Mesenchymal stem cell (in vitro differentiated cells and primary cell): ENCODE results near the gene TTLL8.
A peak's percentile ranks its signal among the peaks of the same experiment; 100 is the strongest.

Experiments
- DNase-seq: peaks from one replicate; pipeline ENCODE4 v3.0.0-alpha.2; 2013
- H2AFZ ChIP-seq: one replicate; pipeline ENCODE4 v1.6.1; 2013; ENCODE audit warnings: low read depth, mild to moderate bottlenecking, control low read depth, inconsistent platforms, low read length, moderate library complexity
- H2AK5ac ChIP-seq: 2 replicates; pipeline ENCODE4 v1.6.1; 2013; ENCODE audit warnings: low read length, moderate library complexity, mild to moderate bottlenecking, inconsistent platforms; ENCODE audit not compliant: severe bottlenecking
- H2BK120ac ChIP-seq: one replicate; pipeline ENCODE4 v1.6.1; 2013; ENCODE audit warnings: low read depth, mild to moderate bottlenecking, inconsistent platforms, low read length, moderate library complexity
- H2BK12ac ChIP-seq, 2 experiments: one replicate each; pipeline ENCODE4 v1.6.1; 2013; ENCODE audit warnings: inconsistent platforms in 2 of 2, low read length in 2 of 2, mild to moderate bottlenecking in 2 of 2, moderate library complexity in 2 of 2, control low read depth in 1 of 2
- H2BK15ac ChIP-seq: one replicate; pipeline ENCODE4 v1.6.1; 2013; ENCODE audit warnings: mild to moderate bottlenecking, low read depth, inconsistent platforms; ENCODE audit not compliant: poor library complexity, severe bottlenecking
- H2BK5ac ChIP-seq: 2 replicates; pipeline ENCODE4 v1.6.1; 2013; ENCODE audit warnings: low read depth, mild to moderate bottlenecking, low read length, control low read depth, inconsistent platforms; ENCODE audit not compliant: poor library complexity, severe bottlenecking
- H3K14ac ChIP-seq, 2 experiments: one replicate each; pipeline ENCODE4 v1.6.1; 2013; ENCODE audit warnings: inconsistent platforms in 2 of 2, low read length in 2 of 2, control low read depth in 1 of 2, mild to moderate bottlenecking in 1 of 2, moderate library complexity in 1 of 2
- H3K18ac ChIP-seq, 2 experiments: one replicate each; pipeline ENCODE4 v1.6.1; 2013; ENCODE audit warnings: inconsistent platforms in 2 of 2, low read length in 2 of 2, control low read depth in 1 of 2, low read depth in 1 of 2, mild to moderate bottlenecking in 1 of 2
- H3K23ac ChIP-seq, 2 experiments: one replicate each; pipeline ENCODE4 v1.6.1; 2013; ENCODE audit warnings: inconsistent platforms in 2 of 2, low read length in 2 of 2, mild to moderate bottlenecking in 2 of 2, moderate library complexity in 2 of 2, control low read depth in 1 of 2
- H3K27ac ChIP-seq: 2 replicates; pipeline ENCODE4 v1.5.1; 2013; ENCODE audit warnings: mild to moderate bottlenecking, moderate library complexity, low read length, control low read depth, inconsistent platforms; ENCODE audit not compliant: poor library complexity, severe bottlenecking
- H3K27me3 ChIP-seq, 2 experiments: 2 replicates each; pipeline versions ENCODE4 v1.6.1 to v1.7.0; 2013; ENCODE audit warnings: low read length in 2 of 2, mild to moderate bottlenecking in 2 of 2, moderate library complexity in 2 of 2, control low read depth in 1 of 2, inconsistent platforms in 1 of 2; ENCODE audit not compliant: control insufficient read depth in 1 of 2, insufficient read depth in 1 of 2
- H3K36me3 ChIP-seq, 2 experiments: 2 replicates each; pipeline versions ENCODE4 v1.6.1 to v1.7.0; 2013; ENCODE audit warnings: low read length in 2 of 2, control low read depth in 1 of 2, inconsistent platforms in 1 of 2, low read depth in 1 of 2, mild to moderate bottlenecking in 1 of 2; ENCODE audit not compliant: insufficient read depth in 2 of 2, control insufficient read depth in 1 of 2
- H3K4ac ChIP-seq, 2 experiments: one replicate each; pipeline ENCODE4 v1.6.1; 2013; ENCODE audit warnings: inconsistent platforms in 2 of 2, low read length in 2 of 2, mild to moderate bottlenecking in 2 of 2, moderate library complexity in 2 of 2, control low read depth in 1 of 2, low read depth in 1 of 2
- H3K4me1 ChIP-seq: 2 replicates; pipeline ENCODE4 v1.6.1; 2013; ENCODE audit warnings: low read depth, low read length, control low read depth; ENCODE audit not compliant: control insufficient read depth, insufficient read depth
- H3K4me2 ChIP-seq: 2 replicates; pipeline ENCODE4 v1.6.1; 2013; ENCODE audit warnings: low read length, mild to moderate bottlenecking, inconsistent platforms; ENCODE audit not compliant: poor library complexity, severe bottlenecking
- H3K4me3 ChIP-seq, 2 experiments: 2 replicates each; pipeline versions ENCODE4 v1.5.1 to v1.7.0; 2013; ENCODE audit warnings: low read length in 2 of 2, mild to moderate bottlenecking in 2 of 2, control low read depth in 1 of 2, low read depth in 1 of 2; ENCODE audit not compliant: insufficient read depth in 1 of 2
- H3K79me1 ChIP-seq: replicated peaks from 2 replicates; pipeline ENCODE4 v1.6.1; 2013; ENCODE audit warnings: mild to moderate bottlenecking, control low read depth, low read length, inconsistent platforms; ENCODE audit not compliant: poor library complexity, severe bottlenecking
- H3K9ac ChIP-seq: 2 replicates; pipeline ENCODE4 v1.7.0; 2013; ENCODE audit warnings: mild to moderate bottlenecking, low read length, moderate library complexity
- H3K9me3 ChIP-seq: 2 replicates; pipeline ENCODE4 v1.7.0; 2013; ENCODE audit warnings: mild to moderate bottlenecking, low read length; ENCODE audit not compliant: control insufficient read depth
- H4K8ac ChIP-seq: one replicate; pipeline ENCODE4 v1.6.1; 2013; ENCODE audit warnings: inconsistent platforms, mild to moderate bottlenecking, low read length, moderate library complexity
- H4K91ac ChIP-seq: one replicate; pipeline ENCODE4 v1.6.1; 2013; ENCODE audit warnings: mild to moderate bottlenecking, low read length, inconsistent platforms
- WGBS: methylation state at CpG from one replicate; pipeline ENCODE4 v1.1.7; 2013; ENCODE audit warnings: mixed read lengths; 5-methylcytosine and 5-hydroxymethylcytosine counted together

The TTLL8 gene

GRCh38 chr22:50074056-50074455 lies 16.0 kb upstream of the TTLL8 start:
- no peak for DNase-seq
- Histone ChIP-seq H4K91ac (no peak overlapping the region), H2BK120ac (no peak overlapping the region), H3K27ac (no peak overlapping the region), H3K9ac (no peak overlapping the region), H3K79me1 (no peaks in the 10 kb centered on the region), H3K14ac (no peak overlapping the region), H3K4me1 (no peaks in the 10 kb centered on the region), H2AK5ac (no peak overlapping the region), H3K4me3 (no peak overlapping the region), H3K27me3 (peaks cover 0 to 24% of the 10 kb centered on the region in 2 experiments), H3K4ac (no peak overlapping the region), H2BK12ac (no peak overlapping the region), H2BK15ac (no peak overlapping the region), H3K23ac (no peak overlapping the region), H3K36me3 (no peaks in the 10 kb centered on the region), H3K9me3 (no peaks in the 10 kb centered on the region), H2AFZ (no peak overlapping the region), H2BK5ac (no peak overlapping the region), H4K8ac (no peak overlapping the region), H3K4me2 (no peak overlapping the region), H3K18ac (no peak overlapping the region)
- 72% methylated on average over 17 of the region's 17 CpGs for WGBS

DNA sequence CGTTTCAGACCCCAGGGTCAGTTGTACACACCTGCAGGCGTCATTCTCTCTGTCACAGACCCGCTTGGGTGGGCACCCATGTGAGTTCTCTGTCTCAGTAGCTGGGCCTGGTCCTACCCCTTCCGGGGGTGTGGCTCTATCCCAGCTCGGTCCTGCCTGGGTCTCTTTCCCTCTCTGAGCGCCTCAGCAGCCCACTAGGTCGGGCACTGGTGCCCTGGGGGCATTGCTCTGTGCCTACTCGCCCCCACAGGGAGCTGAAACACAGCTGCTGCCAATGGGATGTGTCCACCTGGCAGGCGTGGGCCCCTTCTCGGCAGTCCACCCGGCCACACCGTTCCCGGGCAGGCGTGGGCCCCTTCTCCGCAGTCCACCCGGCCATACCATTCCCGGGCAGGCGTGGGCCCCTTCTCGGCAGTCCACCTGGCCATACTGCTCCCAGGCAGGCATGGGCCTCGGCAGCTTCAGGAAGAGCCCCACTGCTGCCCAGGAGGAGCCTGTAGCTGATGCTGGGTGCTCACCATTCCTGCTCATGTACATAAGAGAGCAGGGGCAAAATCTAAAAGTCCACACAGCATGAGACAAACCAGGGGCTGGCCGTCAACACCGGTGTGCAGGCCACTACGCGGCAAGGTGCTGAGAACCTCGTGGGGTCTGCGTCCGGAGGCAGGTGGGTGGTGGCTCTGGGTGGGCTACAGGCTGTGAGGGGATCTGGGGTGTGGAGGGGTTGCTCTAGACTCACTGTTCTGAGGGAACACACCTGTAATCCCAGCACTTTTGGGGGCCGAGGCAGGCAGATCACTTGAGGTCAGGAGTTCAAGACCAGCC lies 14.8 kb upstream of the TTLL8 start:
- Histone ChIP-seq H3K18ac (no peak overlapping the region), H2AFZ (no peak overlapping the region), H4K91ac (no peak overlapping the region), H3K79me1 (no peaks in the 10 kb centered on the region), H3K27ac (no peak overlapping the region), H3K9me3 (no peaks in the 10 kb centered on the region), H3K36me3 (no peaks in the 10 kb centered on the region), H3K4me3 (no peak overlapping the region), H3K23ac (peak overlapping the region in 1 of 2 experiments; percentile 46), H3K27me3 (peaks cover 0 to 24% of the 10 kb centered on the region in 2 experiments), H3K4me2 (no peak overlapping the region), H2BK15ac (no peak overlapping the region), H2BK12ac (no peak overlapping the region), H3K9ac (no peak overlapping the region), H2AK5ac (no peak overlapping the region), H3K4me1 (no peaks in the 10 kb centered on the region), H2BK120ac (no peak overlapping the region), H4K8ac (no peak overlapping the region), H2BK5ac (no peak overlapping the region), H3K14ac (no peak overlapping the region), H3K4ac (no peak overlapping the region)
- DNase-seq, result no peak
- WGBS, result 89% methylated on average over 28 of the region's 28 CpGs

DNA sequence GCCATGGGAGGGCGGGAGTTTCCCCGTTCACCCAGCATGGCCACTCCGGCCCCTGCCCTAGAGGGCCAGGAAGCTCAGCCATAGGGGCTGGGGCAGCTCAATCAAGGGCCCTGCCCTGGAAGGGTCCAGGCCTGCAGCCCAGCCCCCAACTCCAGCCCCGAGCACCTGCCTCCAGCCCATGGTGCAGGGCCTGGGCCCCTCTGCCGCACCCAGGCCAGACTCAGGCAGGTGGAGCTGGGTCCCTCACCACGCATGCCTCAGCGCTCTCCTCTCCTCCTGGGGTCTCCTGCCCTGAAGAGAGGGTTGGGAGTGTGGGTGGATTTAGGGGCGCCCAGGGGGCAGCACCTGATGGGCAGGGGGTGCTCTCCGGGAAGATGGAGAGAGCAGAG lies 14.1 kb upstream of the TTLL8 start:
- H3K9me3 ChIP-seq, result no peaks in the 10 kb centered on the region
- H3K18ac ChIP-seq, result no peak overlapping the region
- H3K14ac ChIP-seq, result no peak overlapping the region
- no peaks in the 10 kb centered on the region for H3K79me1 ChIP-seq
- no peak overlapping the region for H2AK5ac ChIP-seq
- H4K91ac ChIP-seq, result peak overlapping the region; percentile 13
- H4K8ac ChIP-seq, result no peak overlapping the region
- no peak overlapping the region for H3K9ac ChIP-seq
- no peak overlapping the region for H2BK120ac ChIP-seq
- no peak for DNase-seq
- H3K4me3 ChIP-seq, result peak overlapping the region in 1 of 2 experiments; percentile 0
- H2BK5ac ChIP-seq, result no peak overlapping the region
- no peak overlapping the region for H3K27ac ChIP-seq
- H2BK15ac ChIP-seq, result no peak overlapping the region
- no peak overlapping the region for H2BK12ac ChIP-seq
- no peak overlapping the region for H3K4ac ChIP-seq
- H3K23ac ChIP-seq, result no peak overlapping the region
- no peak overlapping the region for H2AFZ ChIP-seq
- no peak overlapping the region for H3K4me2 ChIP-seq
- H3K27me3 ChIP-seq, result peaks cover 0 to 22% of the 10 kb centered on the region in 2 experiments
- no peaks in the 10 kb centered on the region for H3K4me1 ChIP-seq
- no peaks in the 10 kb centered on the region for H3K36me3 ChIP-seq
- WGBS, result 84% methylated on average over 9 of the region's 9 CpGs

GRCh38 chr22:50071432-50072166 lies 13.5 kb upstream of the TTLL8 start:
- no peak overlapping the region for H3K9ac ChIP-seq
- H3K9me3 ChIP-seq, result no peaks in the 10 kb centered on the region
- peaks cover 0 to 20% of the 10 kb centered on the region in 2 experiments for H3K27me3 ChIP-seq
- H3K4me1 ChIP-seq, result no peaks in the 10 kb centered on the region
- no peaks in the 10 kb centered on the region for H3K36me3 ChIP-seq
- no peak overlapping the region for H2BK15ac ChIP-seq
- H3K4me2 ChIP-seq, result no peak overlapping the region
- no peak overlapping the region for H4K8ac ChIP-seq
- H3K14ac ChIP-seq, result no peak overlapping the region
- no peak overlapping the region for H2BK5ac ChIP-seq
- H2AK5ac ChIP-seq, result no peak overlapping the region
- H2BK12ac ChIP-seq, result no peak overlapping the region
- H3K18ac ChIP-seq, result no peak overlapping the region
- no peak overlapping the region for H3K27ac ChIP-seq
- no peak overlapping the region for H3K23ac ChIP-seq
- H2BK120ac ChIP-seq, result no peak overlapping the region
- WGBS, result 87% methylated on average over 13 of the region's 14 CpGs
- no peak overlapping the region for H2AFZ ChIP-seq
- no peaks in the 10 kb centered on the region for H3K79me1 ChIP-seq
- no peak overlapping the region for H4K91ac ChIP-seq
- no peak overlapping the region for H3K4me3 ChIP-seq
- H3K4ac ChIP-seq, result no peak overlapping the region
- no peak for DNase-seq
